AG09319 (cell line): Measurements from ENCODE around the gene SREBF1.

Source experiments
- DNase-seq: peaks from one replicate; pipeline ENCODE4 v3.0.0-alpha.2; 2010; ENCODE audit warnings: low read depth; ENCODE audit errors: extremely low read depth
- CTCF ChIP-seq: IDR thresholded peaks from 2 replicates; pipeline ENCODE4 v1.5.1; 2011; ENCODE audit warnings: low read depth, mild to moderate bottlenecking, inconsistent platforms, low read length, moderate library complexity

The SREBF1 gene

GRCh38 chr17:17822189-17822588, 14.6 kb downstream of the SREBF1 start:
- no peak for TF ChIP-seq CTCF
- DNase-seq: peak; percentile 75

- TF ChIP-seq CTCF: no peak
- DNase-seq: no peak
Observed at GRCh38 chr17:17820463-17821158, 16.2 kb downstream of the SREBF1 start.

- DNase-seq: no peak
- no peak for TF ChIP-seq CTCF
Observed at GRCh38 chr17:17820046-17820445, 16.7 kb downstream of the SREBF1 start.

GRCh38 chr17:17819561-17819995, 17.2 kb downstream of the SREBF1 start:
- no peak for TF ChIP-seq CTCF
- peak; percentile 61 for DNase-seq

GRCh38 chr17:17819111-17819510, 17.7 kb downstream of the SREBF1 start:
- TF ChIP-seq CTCF: no peak
- no peak for DNase-seq

GRCh38 chr17:17818088-17818526, 18.7 kb downstream of the SREBF1 start:
- TF ChIP-seq CTCF: no peak
- no peak for DNase-seq

GRCh38 chr17:17817552-17817947, 19.2 kb downstream of the SREBF1 start:
- no peak for TF ChIP-seq CTCF
- no peak for DNase-seq
